Urothelium cell line (cell line): ENCODE results near the gene SLC4A9.

Source experiments
- DNase-seq: peaks from one replicate; pipeline ENCODE4 v3.0.0; 2011; ENCODE audit warnings: low spot score, mixed read lengths
- FAIRE-seq: peaks from 2 replicates; lab custom pipeline; 2011; peaks lifted over from hg19 to GRCh38; lab: Jason Lieb, UNC

Gene SLC4A9, protein sequence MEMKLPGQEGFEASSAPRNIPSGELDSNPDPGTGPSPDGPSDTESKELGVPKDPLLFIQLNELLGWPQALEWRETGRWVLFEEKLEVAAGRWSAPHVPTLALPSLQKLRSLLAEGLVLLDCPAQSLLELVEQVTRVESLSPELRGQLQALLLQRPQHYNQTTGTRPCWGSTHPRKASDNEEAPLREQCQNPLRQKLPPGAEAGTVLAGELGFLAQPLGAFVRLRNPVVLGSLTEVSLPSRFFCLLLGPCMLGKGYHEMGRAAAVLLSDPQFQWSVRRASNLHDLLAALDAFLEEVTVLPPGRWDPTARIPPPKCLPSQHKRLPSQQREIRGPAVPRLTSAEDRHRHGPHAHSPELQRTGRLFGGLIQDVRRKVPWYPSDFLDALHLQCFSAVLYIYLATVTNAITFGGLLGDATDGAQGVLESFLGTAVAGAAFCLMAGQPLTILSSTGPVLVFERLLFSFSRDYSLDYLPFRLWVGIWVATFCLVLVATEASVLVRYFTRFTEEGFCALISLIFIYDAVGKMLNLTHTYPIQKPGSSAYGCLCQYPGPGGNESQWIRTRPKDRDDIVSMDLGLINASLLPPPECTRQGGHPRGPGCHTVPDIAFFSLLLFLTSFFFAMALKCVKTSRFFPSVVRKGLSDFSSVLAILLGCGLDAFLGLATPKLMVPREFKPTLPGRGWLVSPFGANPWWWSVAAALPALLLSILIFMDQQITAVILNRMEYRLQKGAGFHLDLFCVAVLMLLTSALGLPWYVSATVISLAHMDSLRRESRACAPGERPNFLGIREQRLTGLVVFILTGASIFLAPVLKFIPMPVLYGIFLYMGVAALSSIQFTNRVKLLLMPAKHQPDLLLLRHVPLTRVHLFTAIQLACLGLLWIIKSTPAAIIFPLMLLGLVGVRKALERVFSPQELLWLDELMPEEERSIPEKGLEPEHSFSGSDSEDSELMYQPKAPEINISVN

DNA sequence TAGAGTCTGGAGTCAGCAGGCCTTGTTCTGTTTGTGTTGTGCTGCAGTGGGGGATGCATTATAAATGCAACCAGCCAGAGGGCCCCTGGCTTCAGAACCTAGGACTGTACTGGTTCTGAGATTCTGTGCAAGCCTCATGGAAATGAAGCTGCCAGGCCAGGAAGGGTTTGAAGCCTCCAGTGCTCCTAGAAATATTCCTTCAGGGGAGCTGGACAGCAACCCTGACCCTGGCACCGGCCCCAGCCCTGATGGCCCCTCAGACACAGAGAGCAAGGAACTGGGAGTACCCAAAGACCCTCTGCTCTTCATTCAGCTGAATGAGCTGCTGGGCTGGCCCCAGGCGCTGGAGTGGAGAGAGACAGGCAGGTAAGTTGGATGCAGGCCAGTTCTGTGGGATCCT is at the start of gene SLC4A9:
Gene SLC4A9, plus strand, starts transcription at position 94 of the 400 bp plus-strand sequence. Its CDS starts 43 bp downstream, at position 137.
- DNase-seq (no peak), FAIRE-seq (no peak)

DNA sequence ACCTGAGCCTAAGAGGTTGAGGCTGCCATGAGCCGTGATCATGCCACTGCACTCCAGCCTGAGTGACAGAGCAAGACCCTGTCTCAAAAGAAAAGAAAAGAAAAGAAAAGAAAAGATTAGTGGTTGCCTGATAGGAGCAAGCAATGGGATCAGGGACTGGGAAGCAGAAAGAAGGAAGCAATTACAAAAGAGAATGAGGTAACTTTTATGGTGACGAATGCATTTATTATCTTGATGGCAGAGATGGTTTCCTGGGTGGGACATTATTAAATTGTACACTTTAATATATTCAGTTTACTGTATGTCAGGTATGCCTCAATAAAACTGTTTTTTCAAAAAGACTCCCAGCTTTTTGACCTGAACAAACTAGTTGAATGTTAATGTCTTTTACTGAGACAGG is 49.6 kb upstream of the SLC4A9 start:
- DNase-seq = no peak

DNA sequence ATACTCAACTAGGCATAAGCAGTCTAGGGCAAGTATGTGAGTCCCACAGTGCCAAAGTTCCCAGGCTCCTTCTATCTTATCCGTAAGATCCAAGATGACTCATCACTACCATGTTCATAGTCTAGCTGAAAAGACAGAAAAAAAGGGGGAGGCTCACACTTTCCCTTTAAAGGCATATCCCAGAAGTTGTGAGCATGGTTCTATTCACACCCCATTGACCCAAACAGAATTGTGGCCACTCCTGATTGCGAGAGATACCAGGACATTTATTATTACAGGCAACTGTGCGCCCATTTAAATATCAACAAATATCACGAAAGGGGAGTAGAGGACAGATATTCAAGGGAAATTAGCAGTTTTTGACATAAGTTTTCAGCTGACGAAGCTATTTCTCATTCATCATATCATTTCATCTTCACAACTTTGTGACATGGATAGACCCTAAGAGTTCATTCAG is 49.0 kb upstream of the SLC4A9 start:
- FAIRE-seq = no peak
- peak; percentile 35 for DNase-seq

More for the DNA sequence above, 49.6 kb upstream of the SLC4A9 start:
- no peak for FAIRE-seq

DNA sequence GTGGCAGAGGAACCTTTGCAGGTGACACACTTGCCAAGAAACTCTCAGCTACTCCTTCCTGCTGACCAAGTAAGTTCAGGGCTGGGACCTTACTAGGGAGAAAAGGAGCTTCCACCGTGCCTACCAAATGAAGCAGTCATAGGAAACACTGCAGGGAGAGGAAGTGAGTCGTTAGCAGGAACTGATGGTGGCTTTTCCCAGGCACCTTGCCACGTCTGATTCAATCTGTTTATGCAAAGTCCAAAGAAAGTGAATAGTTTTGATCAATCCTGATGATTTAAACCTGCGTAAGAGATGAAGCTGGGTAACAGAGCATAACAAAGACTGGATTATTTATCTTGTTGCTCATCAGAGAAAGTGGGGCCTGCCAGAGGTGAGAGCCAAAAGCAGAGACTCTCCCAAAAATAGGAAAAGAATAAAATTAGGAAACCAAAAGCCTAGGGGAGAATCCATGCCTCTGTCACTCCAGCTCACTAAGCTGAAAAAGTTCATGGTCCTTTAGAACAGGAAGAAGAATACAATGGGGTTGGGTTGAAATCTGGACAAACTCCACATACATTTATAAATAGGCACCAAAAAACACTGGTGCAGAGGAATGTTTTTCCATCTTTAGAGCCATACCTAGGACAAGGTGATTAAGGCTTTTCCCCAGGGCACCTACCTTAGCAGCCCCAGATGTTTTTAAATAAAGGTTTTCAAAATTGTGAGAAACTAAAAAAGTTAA is 47.8 kb upstream of the SLC4A9 start:
- DNase-seq (no peak), FAIRE-seq (no peak)

DNA sequence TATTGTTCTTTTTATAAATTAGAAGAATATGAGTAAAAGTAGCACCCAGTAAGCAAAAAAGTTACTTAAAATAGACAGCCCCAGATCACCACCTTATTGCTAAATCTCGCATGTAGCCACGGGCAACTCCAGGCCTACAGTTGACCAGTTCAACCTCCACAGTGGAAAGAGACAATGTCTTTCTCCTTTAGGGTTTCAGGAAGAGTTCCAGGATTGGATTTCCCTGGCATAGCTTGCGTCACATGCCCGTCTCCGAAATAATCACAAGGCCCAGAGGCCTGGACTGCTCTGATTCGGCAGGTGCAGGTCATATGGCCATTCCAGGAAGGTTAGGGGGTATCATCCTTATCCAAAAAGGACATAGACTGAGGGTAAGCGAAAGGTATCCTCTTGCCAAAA is 47.2 kb upstream of the SLC4A9 start:
- no peak for DNase-seq
- no peak for FAIRE-seq

DNA sequence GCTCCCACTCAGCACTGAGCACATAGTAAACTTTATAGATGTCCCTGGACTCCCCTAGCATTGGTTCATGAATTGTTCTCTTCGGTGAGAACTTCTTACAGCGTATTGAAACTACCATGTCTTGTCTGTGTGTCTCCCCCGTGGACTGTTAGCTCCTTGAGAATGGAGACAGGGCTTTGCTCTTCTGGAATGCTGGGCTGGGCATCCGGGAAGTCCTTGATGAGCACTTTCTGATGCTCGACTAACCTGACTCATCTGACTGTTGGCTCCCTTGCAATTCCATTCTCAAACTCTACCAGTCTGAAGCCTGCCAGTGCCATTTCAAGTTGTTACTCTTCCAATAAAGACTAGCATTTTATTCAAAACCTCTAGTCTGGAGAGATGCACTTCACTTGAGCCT is 42.1 kb upstream of the SLC4A9 start:
- FAIRE-seq (no peak), DNase-seq (peak; percentile 45)

DNA sequence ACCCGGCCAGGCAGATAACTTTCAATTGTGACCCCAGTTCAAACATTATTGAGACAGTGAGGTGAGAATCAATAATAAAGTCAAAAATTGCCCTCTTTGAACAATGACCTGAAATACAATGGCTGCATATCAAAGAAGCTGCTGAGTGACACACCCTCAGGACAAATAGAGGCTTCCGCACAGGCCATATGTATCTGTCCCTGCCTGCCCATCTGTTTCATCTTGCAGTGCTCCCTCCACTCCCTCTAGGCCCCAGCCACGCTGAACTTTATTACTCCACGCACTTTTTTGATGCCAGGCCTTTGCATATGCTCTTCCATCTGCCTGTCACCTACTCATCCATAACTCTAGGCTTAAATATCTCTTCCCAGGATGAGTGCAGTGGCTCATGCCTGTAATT is 41.2 kb upstream of the SLC4A9 start:
- FAIRE-seq (no peak), DNase-seq (no peak)

DNA sequence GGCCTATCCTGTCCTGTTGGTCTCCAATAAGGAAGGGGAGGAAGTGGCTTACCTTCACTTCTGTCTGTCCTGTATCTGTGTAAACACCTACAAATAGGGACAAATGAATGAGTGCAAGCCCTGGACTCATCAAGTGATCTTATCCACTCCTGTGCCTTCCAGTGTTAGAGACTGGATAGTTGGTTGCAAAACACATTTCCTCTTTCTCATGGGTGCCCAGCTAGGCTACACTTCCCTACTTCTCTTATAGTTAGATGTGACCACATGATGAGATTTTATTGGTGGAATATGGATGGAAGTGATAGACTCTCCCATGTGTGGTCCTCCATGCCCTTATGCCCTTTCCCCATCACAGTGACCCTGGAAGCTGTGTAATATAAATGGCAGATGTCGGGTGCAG is 40.2 kb upstream of the SLC4A9 start:
- FAIRE-seq (no peak), DNase-seq (no peak)

DNA sequence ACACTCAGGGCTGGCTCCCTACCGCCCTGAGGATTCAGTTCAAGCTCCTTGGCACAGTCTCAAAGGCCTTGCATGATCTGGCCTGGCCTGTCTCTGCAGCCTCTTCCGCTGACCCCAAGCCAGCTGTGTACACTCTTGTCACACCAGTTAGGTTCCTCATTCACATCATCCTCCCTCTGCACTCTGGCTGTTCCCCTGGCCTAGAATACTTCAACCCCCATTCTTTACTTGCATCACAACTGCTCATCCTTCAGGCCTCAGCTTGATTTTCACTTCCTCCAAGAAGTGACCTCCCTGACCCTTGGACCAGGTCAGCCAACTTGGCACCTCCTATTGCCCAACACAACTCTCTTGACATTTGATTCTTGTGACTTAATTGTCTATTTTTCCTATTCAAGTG is 38.2 kb upstream of the SLC4A9 start:
- no peak for FAIRE-seq
- no peak for DNase-seq

DNA sequence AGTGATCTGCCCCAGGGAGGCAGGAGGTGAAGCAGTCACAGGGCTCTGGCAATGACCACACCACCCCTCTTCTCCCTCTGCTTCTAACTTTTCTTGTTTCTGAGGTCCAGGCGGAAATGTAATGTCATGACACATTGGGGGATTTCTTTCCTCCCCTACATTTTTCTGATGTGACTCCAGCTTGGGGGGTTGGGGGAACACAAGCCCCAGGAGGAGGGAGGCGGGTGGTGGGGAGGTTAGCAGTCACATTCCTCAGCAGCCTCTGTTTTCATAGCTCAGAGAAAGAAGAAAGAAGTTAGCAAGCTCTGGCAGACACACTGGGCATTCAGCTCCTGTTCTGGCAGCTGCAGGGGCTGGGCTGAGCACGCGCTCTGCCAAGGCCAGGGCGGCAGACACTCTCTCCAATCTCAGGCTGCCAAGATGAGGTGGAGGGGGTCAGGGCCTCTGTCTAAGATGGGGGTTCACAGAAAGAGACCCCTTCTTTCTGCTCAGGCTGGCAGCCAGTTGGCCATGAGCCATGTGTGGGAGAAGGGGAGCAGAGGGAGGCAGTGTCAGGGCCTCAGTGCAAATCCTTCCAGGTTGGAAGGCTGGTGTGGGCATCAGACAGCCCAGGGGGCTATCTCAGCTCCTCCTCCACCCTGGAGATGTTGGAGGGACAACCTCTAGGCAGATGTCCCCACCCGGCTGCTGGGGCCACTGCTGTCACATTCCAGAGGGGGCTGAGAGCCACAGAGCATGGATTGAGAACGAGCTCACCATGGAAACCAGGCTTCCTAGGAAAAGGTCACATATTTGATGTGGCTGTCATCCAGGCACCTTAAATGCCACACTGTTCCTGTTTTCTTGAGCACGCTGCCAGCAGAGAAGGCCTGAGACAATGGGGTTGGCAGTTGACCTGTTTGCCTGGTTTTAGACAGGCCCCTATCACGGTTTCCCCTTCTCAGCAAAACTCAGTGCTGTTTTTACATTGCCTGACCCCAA is 37.0 kb upstream of the SLC4A9 start:
- DNase-seq (peak; percentile 71), FAIRE-seq (no peak)

DNA sequence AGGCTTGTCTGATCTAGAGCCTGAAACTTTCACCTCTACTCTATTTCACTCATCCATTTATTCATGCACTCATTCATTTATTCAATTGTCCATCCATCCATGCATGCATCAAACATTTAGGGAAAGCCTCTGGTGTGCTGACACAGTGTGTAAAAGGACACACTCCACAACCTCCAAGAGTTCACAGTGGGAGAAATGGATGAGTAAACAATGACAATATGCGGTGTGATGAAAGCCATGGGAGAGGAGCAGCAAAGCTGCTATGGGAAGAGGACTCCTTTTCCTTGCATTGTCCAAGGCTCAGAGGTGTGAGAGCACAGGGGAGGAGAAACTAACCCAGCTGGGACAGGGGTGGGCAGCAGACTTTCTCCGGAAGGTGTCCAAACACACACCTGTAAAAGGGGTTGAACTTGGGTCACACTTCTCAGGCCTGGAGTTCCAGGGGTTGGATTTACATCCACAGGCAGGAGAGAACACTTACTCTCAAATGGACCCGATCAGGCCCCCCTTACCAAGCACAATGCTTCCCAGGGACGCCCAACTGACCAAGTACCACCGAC is 35.9 kb upstream of the SLC4A9 start:
- FAIRE-seq (no peak), DNase-seq (no peak)

DNA sequence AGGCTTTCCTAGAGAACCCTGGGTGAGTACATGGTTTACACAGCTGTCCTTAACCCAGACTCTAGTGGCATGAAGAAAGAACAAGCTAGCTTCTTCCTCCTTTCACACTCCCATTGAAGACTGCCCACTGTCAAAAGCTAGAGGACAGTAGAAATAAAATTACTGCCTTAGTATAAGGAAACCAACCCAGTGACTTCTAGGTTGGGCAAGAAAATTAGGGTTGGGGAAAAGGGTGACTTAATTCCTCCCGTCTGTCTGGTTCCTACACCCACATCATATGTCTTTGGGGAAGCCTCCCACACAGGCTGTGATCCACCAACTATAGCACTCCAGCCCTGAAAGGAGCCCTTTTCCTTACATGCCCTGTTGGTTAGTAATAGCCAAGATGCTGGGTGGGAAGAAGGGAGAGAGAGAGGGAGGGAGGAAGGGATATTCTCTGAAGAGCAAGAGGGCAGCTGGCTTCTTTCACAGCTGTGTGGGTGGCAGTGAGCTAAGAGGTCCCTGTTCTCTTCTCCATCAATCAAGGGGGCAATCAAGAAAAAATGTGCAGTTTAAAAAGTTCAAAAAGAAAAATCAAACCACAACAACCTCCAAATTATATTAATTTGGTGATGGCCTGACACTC is 35.3 kb upstream of the SLC4A9 start:
- no peak for FAIRE-seq
- peak; percentile 11 for DNase-seq

DNA sequence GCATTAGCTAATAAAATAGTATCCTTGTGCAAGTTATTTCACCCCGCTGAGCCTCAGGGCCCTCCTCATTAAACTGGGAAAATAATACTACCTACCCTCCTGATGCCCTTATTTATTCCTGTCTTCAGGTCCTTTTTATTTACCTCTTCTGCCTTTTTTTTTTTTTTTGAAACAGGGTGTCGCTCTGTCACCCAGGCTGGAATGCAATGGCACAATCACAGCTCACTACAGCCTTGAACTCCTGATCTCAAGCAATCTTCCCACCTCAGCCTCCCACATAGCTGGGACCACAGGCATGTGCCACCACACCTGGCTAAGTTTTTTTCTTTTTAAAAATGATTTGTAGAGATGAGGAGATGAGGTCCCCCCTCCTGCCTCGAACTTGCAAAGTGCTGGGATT is 34.5 kb upstream of the SLC4A9 start:
- DNase-seq (no peak), FAIRE-seq (no peak)

DNA sequence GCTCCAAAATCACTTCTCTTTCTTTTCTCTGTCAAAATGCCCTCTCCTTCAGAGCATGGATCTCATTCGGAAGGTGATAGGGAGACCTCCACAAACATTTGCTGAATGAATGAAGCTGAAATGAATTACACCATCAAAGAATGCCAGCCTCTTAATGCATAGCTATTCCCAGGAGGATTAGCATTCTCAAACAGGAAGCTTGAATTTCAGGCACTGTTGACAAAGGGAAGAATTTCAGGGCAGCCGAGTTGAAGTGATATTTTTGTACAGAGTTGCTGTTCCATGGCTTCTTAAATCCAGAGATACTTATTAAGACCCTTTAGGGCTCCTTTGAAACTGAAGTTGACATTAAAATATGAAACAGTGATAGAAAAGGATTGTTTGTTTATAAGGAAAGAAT is 32.4 kb upstream of the SLC4A9 start:
- DNase-seq = no peak
- no peak for FAIRE-seq

DNA sequence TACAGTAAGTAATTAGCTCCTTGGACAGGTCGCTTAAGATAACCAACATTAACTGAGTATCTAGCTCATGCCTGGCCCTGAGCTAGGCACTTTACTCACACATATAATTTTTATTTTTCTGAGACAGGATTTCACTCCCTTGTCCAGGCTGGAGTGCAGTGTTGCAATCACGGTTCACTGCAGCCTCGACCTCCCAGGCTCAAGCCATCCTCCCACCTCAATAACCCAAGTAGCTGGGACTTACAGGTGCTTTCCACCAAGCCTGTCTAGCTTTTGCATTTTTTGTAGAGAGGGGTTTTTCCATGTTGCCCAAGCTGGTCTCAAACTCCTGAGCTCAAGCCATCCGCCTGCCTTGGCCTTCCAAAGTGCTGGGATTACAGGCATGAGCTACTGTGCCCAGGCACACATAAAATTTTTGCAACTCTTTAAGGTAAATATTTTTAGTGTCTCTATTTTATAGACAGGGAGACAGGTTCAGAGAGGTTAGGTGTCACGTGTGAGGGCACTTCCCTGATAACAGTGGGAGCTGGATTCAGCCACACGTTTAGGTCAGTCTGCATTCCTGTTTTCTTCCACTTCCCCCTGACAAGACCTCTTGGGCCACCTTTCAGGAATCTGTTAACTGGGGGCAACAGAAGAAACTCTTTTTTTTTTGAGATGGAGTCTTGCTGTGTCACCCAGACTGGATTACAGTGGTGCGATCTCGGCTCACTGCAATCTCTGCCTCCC is 31.8 kb upstream of the SLC4A9 start:
- DNase-seq (no peak), FAIRE-seq (no peak)

DNA sequence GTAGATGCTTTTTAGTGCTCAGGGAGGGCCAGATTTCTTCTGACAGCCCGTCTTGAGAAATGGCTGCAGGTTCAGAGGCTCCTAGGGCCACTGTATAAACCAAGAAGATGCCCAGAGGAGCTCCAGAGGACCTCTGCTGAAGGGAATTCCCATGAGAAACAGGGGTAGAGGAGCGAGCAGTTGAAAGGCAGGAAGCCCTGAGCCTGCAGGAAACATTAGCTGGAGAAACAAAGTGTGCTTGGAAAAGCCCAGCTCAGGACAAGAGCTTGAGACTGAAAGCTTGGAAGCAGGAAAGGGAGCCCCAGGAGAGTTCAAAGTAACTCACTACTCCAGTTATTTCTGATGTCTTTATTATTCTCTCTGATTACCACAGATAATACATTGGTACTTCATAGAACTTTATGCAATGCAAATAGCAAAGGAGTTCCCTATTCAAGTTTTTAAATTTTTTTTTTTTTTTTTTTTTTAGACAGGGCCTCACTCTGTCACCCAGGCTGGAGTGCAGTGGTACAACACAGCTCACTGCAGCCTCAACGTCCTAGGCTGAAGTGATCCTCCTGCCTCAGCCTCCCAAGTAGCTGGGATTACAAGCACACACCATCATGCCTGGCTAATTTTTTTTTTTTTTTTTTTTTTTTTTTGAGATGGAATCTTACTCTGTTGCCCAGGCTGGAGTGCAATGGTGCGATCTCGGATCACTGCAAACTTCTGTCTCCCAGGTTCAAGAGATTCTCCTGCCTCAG is 30.1 kb upstream of the SLC4A9 start:
- DNase-seq (no peak), FAIRE-seq (no peak)

DNA sequence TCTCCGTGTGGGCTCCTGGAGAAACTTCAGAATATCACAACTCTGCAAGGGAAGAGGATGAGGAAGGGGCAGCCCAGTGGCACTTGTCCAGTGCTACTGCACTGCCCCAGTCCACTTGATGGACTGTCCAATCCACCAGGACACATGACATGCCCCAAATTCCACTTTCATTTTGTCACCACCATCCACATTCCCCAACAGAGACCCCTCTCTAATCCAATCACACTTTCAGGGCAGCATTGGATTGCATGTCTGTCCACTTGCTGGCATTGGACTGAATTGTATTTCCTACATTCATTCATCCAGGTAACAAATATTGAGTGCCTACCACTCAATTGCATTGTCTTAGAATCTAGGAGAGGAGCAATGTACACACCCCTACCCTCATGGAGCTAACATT is 28.4 kb upstream of the SLC4A9 start:
- DNase-seq (no peak), FAIRE-seq (no peak)

DNA sequence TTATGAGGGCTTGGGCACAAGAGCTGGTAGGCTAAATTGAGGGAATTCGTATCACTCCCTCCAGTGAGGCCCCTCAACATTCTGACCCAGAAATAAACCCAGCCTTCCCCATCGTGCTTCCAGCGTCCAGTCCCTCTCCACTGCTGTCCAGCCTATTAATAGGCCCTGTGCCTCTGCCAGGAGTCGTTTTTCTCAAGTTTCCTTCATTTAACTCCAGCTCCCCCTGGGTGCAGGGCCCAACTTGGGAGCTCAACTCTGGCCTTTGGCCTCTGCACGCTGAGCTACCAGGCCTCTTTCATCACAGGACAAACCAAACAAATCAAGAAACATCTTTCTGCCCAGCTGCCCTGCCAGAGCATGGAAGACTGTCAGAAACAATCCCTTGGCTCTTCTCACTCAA is 23.6 kb upstream of the SLC4A9 start:
- FAIRE-seq = no peak

More for the DNA sequence above, 23.6 kb upstream of the SLC4A9 start:
- DNase-seq = no peak
